GM18907 (cell line): ENCODE data around the gene SPIN1.

Source experiments
- ATAC-seq: cut with Tn5 transposase; IDR thresholded peaks from one replicate; pipeline ENCODE4 v1.9.1; 2021; ENCODE audit warnings: mild to moderate bottlenecking, moderate library complexity; ENCODE audit not compliant: unreplicated experiment

SPIN1 gene

DNA sequence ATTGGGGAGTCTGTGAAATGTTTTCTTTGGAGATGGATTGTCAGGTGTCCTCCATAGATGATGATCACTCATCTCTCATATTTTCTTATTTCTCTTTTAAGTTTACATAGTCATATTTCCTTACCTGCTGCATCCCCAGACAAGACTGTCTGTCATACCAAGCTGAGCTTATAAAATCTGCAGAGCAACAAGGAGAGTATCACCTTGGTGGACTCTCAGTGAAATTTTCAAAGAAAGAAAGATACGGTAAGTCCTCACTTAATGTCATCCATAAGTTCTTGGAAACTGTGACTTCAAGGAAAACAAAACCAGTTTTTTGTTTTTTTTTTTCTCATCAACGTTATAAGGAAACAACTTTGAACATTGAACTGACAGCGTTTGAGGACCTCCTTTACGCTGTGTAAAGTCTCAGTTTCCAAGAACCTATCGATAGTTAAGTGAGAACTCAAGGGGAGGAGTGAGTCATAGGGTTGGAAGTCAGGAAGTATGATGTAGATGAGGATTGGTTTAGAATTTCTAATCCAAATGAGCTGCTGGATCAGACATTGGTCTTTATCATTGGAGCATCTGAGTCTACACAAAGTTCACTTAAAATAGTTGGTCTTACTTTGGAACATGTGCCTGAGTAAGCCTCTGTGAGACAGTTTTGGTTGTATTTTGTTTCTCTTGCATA lies 45.5 kb downstream of the SPIN1 start:
- ATAC-seq, result no peak

DNA sequence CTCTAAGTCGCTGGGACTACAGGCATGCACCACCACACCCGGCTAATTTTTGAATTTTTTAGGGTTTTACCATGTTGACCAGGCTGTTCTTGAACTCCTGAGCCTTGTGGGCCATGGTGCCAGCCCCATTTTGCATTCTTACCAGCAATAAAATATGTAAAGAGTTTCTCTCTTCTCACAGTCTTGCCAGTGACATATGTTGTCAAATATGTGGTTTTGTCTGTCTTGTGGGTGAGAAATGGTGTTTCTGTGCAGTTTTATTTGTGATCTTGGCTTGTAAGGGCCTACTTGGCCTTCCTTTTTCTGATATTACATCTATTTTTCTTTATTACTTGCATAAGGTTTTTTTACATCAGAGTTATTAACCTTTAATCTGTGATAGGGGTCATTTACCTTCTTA lies 47.1 kb downstream of the SPIN1 start:
- no peak for ATAC-seq

DNA sequence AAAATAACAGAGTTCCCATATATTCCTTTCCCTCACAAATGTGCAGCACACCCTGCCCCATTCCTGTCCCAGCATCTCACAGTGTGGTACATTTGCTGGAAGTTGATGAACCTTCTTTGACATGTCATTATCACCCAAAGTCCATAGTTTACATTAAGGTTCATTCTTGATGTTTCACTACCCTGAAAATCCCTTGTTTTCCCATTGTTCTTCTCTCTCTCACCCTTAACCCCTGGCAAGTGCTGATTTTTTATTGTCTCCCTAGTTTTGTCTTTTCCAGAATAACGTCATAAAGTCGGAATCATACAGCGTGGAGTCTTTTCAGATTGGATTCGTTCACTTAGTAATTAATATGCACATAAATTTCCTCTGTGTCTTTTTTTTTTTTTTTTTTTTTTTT lies 48.1 kb downstream of the SPIN1 start:
- no peak for ATAC-seq

DNA sequence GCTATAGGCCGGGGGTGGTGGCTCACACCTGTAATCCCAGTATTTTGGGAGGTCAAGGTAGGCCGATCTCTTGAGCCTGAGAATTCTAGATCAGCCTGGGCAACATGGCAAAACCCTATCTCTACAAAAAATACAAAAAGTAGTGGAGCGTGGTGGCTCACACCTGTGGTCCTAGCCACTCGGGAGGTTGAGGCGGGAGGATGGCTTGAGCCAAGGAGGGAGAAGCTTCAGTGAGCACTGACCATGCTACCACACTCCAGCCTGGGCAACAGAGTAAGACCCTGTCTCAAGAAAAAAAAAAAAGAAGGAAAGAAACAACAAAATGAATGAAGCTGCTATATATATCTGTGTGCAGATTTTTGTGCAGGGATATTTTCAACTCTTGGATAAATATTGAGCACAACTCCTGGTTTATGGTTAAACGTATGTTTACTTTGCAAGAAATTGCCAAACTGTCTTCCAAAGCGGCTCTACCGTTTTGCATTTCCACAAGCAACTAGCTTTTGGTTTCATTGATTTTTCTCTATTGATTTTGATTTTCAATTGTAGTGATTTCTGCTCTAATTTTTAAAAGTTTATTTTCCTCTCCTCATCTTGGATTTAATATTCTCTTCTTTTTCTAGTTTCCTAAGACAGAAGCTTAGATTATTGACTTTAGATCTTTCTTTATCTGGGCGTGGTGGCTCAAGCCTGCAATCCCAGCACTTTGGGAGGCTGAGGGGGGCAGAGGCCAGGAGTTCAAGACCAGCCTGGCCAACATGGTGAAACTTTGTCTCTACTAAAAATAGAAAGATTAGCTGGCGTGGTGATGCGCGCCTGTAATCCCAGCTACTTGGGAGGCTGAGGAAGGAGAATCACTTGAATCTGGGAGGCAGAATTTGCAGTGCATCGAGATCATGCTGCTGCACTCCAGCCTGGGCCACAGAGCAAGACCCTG lies 49.2 kb downstream of the SPIN1 start:
- no peak for ATAC-seq

DNA sequence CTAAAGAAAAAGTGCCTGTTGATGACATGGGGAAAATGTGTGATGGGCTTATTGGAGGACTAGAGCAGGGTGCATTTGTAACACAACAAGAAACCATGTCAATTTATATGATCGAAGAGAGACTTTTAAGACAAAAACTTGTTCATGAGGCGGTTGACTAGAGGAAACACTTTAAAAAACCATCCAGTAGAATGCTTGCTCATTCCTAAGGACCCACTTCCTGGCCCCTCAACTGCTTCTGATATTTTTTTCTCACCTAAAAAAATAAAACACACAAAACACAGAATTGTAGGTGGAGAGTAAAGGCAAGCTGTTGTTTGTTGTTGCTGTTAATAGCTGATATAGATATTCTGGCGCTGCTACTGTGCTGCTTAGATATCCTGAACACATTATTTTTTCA lies 50.6 kb downstream of the SPIN1 start:
- no peak for ATAC-seq

DNA sequence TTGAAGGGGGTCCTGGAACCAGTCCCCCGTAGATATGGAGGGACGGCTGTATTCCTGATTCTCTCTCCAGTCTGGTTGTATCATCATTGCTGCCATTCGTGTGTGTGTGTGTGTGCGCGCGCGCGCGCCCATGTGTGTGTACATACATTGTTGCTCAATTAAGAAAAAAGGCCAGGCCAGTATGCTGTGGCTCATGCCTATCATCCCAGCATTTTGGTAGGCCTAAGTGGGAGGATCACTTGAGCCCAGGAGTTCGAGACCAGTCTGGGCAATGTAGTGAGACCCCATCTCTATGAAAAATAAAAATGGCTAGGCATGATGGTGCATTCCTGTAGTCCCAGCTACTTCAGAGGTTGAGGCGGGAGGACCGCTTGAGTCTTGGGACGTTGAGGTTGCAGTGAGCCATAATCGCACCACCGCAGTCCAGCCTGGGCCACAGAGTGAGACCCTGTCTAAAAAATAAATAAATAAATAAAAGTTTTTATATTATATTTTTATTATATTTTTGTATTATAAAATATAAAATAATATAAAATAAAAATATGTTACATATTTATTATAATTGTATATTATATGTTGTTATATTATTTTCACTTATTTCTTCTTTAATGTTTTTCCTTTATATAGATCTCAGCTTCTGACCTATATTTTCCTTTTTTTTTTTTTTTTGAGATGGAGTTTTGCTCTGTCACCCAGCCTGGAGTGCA lies 53.2 kb downstream of the SPIN1 start:
- no peak for ATAC-seq

DNA sequence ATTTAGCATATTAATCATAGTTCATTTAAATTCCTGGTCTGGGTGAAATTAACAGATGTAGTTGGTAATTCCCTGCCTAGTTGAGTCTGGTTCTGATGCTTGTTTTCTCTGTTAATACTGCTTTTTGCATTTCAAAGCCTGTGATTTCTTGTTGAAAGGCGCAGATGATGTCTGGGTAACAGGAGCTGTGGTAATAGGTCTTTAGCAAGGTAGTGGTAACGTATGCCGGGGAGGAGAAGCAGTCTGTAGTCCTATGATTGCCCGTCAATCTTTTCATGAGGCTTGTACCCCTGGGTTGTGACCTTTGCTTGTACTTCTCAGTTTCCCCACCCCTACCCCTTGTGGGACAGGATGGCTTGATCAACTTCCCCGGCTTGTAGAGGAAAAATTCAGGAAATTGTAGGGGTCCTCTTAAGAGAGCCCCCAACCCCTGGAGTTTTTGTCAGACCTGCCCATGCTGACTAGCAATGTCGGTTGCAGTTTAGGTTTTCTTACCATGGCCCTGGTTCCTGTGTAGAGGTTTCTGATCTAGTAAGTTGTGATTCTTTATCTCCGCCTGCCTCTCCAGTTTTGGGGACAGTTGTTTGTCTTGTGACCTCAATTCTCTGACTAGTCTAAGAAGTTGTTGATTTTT lies 55.4 kb downstream of the SPIN1 start:
- no peak for ATAC-seq

DNA sequence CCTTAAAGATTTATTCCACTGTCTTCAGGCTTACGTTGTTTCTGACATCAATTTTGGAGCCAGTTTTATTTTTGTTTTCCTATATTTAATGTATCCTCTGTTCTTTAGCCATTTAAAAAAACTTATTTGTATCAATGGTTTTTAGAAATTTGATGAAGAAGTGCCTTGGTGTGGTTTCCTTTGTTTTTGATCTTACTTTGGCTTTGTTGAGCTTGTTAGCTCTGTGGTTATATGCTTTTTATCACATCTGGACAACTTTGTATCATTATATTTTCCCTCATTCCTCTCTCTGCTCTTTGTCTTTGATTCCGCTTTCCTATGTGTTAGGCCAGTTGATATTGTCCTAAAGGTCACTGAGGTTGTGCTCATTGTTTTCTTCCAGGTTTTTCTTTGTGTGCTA lies 58.5 kb downstream of the SPIN1 start:
- no peak for ATAC-seq

DNA sequence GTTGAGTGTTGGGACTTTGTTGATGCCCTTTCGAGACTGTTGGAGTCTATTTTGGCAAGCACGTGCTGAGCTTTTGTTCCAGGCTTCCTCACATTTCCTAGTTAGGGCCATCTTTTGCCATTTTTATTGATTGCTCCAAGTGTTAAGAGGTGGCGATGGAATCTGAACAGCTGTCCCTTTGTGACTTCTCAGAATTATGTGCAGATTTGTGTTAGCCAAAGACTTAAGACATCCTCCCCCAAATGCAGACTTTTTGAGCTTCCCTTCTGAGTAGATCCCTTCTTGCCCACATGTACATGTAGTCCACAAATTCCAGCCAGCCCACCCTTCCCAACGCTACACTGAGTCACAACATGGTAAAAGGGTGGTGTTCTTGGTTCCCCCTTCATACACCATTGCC lies 59.2 kb downstream of the SPIN1 start:
- no peak for ATAC-seq

DNA sequence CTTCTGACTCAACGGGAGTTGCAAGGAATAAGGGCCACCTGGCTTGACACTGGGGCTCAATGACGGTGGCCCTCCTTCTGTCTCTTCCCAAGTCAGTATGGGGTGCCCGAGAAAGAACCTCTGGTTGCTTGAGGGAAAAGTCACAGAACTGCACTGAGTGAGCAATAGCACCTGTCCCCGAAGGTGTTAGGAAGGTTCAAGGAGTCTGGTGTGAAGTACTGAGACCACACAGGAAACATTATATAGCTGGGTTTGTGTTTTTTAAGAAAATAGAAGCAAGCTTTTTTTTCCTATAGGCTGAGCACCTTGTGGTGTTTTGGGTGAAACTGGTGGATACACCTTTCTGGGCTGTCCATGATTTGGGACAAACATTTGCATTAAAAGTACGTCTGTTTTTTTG lies 62.9 kb downstream of the SPIN1 start:
- no peak for ATAC-seq

DNA sequence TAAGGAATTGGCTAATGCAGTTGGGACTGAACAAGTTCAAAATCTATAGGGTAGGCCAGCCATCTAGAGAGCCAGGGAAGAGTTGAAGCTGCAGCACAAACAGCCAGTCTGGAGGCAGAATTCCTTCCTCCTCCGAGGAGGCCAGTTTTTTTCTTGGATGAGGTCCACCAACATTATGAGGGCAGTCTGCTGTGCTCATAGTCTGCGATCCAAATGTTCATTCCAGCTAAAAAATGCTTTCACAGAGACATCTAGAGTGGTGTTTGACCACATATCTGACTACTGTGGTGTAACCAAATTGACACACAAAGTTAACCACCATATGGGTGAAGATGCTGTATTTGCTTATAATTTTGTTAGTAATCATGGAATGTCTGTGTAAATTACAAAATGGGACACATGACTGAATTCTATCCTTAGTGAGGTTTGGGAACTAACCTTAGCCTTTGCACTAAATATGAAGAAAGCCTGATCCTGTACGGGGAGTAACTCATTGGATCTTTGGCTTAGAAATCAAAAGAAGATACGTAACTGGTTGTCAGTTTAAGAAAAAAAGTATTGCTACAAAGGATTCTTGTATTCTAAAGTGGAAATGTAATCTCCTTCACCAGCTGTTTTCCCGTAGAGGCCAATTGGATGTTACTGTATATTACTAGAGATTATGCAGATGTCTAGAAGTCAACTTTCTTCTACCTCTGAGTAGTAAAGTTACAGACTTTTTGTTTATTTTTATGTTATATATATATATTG lies 70.6 kb downstream of the SPIN1 start:
- no peak for ATAC-seq

DNA sequence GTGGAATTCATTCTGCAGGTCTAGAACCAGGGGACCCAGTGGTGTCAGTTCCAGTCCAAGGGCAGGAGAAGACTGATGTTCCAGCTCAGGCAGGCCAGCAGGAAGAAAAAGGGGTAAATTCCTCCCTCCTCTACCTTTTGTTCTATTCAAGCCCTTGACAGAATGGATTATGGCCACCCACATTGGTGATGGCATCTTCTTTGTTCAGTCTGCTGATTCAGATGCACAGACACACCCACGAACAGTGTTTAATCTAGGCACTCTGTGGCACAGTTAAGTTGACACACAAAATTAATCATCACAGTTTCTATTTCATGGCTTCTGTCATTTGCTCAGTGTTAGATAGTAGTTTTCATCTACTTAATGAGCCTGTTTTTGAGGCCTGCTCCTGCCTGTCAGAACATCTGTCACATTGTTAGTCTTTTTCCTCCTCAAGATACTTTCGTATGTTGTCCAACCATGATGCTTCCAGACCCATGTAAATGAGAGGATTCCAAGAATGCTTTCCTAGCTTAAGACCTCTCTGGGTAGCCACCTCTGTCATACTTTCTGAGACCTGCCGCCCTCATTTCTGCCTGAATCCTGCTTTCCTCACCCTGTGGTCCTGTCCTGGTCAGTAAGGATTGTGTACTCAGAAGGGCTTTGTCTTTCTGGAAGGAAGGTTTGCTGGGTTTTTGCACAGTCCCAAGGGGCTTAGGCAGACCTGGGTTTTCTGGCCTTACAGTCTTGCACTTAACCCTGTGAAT lies 72.5 kb downstream of the SPIN1 start:
- ATAC-seq, result no peak

DNA sequence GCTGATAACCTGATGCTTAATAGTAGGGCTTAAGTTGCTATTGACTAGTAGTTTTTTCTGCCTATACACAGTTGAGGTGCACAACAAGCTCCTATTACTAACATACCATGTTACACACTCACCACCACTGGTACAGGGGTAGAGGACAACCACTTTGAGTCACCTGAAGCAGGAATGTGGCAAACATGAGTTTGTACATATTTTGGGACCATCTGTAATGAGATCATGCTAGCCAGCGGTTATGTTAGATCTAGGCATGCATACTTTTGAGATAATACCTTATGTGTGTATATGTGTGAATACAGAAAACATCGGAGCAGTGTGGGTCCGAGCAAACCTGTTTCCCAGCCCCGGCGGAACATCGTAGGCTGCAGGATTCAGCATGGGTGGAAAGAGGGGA lies 73.9 kb downstream of the SPIN1 start:
- no peak for ATAC-seq

DNA sequence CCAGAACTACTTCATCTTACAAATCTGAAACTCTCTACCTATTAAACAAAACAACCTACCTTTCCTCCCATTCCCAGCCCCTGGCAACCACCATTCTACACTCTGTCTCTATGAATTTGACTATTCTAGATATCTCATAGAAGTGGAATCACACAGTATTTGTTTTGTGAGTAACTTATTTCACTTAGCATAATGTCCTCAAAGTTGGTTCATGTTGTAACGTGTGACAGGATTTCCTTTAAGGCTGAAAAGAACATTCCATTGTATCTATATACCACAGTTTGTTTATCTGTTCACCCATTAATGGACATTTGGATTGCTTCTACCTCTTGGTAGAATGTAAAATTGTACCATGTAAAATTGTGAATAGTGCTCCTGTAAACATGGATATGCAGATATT lies 76.6 kb downstream of the SPIN1 start:
- ATAC-seq, result no peak

DNA sequence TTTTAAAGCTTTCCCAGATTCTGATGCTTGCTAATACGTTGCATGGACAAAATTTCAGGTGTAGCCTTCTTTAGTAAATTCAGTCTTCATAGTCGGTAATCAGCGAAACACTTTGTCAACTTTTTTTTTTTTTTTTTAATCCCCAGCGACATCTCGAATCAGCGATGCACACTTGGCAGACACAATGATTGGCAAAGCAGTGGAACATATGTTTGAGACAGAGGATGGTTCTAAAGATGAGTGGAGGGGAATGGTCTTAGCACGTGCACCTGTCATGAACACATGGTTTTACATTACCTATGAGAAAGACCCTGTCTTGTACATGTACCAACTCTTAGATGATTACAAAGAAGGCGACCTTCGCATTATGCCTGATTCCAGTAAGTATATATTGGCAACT lies 80.0 kb downstream of the SPIN1 start:
- ATAC-seq, result no peak

DNA sequence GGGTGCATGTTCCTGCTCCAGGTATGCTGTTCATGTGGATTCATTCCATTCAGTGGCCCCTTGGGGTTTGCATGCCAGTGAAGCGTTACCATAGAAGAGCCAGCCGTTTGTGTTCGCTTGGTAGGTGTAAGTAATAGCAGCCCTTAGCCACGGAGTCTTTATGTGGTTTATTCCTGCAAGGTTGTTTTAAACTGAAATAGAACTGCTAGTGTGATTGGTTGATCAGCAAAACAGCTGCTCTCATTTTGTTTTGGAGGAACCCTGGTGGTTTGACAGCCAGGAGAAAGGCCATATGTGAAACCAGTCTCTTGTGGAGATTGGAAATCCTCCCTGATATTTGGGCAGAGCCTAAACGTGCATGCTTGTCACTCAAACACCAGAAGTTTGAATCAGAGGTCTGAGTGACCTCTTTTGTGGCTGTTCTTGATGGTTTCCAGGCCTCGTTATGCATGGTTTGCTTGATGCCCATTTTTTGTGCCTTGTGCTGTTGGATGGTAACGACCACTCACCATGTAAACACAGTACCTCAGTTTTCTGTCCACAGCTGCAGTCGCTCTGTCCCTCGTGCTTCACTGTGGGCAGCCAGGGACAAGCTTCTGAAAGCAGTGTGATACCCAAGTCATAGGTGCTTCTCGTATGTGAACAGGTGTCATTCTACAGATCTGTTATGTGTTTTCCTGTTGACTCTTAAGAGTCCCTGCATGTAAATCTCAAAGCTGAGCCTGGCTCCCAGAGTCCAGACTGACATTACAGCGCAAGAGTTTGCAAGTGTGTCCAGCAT lies 88.4 kb downstream of the SPIN1 start:
- no peak for ATAC-seq

DNA sequence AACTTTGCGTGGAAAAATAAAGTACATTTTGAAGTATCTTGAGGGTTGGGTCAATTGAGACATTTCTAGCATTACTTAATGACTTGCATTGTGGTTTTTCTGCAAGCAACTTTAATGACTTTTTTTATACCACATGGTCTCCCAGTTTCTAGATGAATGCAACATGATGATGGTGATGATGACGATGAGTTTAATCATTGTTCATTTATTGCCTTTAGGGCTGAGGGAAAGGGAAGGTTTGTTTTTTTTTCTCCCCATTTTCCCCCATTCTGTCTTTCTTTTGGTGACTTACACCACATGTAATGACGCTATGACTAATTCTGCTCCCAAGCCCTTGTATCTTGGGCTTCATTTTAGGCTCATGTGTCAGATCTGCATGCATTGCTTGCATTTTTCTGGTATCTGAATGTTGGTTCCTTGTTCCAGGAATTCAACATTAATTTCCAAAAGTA lies 89.1 kb downstream of the SPIN1 start:
- no peak for ATAC-seq

DNA sequence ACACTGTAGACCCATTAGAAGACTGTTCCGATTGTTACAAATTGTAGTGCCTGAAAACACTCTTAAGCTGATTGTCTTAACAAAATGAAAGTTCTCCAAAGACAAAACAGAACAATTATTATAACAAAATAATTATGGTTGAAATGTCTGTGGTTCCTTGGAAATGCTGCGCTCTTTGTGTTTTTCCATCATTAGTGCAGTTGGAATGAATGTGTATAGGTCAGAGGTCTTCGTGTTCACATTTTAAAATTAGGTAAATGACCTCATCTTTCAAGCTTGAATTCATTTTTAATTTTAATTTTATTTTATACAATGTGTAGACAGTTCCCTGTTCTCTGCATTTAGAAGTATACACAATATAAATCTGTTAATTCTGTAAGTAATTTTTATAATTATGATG lies 90.0 kb downstream of the SPIN1 start:
- no peak for ATAC-seq

DNA sequence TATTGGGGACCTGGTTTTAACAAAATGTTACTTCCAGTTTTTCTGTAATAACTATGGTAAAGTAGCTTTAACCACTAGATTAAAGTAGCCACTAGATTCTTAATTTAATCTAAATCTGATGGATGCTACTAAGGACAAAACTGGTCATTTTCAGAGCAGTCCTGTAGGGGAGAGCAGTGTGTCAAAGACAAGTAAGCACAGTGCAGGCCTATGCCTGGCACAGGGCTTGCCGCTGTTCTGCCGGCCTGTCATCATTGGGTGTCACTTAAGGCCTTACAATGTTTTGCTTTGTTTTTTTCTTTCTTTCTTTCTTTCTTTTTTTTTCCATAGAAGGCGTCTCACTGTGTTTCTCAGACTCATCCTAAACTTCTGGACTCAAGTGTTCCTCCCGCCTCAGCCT lies 93.7 kb downstream of the SPIN1 start:
- no peak for ATAC-seq
